Activated CD4-positive, alpha-beta memory T cell treated with anti-CD3 and anti-CD28 coated beads for 36 hours (primary cell): ENCODE measurements around the gene STIP1. TPM values are rescaled to one million over a fixed set of nuclear protein-coding genes. Genes with fewer than 3 reads are reported as not detected.

Experiments
- CTCF ChIA-PET: fragments of 350-600 bp; sonication (Branson Sonifier 250); formaldehyde crosslinking; loops from one replicate; lab custom pipeline; 2021; ENCODE audit warnings: antibody characterized with exemption, inconsistent platforms; lab: Charles Lee
- POLR2A ChIA-PET: fragments of 350-600 bp; sonication (Branson Sonifier 250); formaldehyde crosslinking; loops from one replicate; lab custom pipeline; 2021; ENCODE audit warnings: antibody characterized with exemption; lab: Charles Lee
- DNase-seq: peaks from one replicate; pipeline ENCODE4 v3.0.0-alpha.2; 2020
- H3K27ac Mint-ChIP-seq: one replicate; pipeline ENCODE4 v1.8.0; 2021; ENCODE audit warnings: mixed read lengths
- H3K27me3 Mint-ChIP-seq: one replicate; pipeline ENCODE4 v1.8.0; 2021; ENCODE audit warnings: mixed read lengths
- H3K36me3 Mint-ChIP-seq: one replicate; pipeline ENCODE4 v1.8.0; 2021; ENCODE audit warnings: mixed read lengths
- H3K4me1 Mint-ChIP-seq: one replicate; pipeline ENCODE4 v1.8.0; 2021; ENCODE audit warnings: low read depth, mixed read lengths
- H3K4me3 Mint-ChIP-seq: one replicate; pipeline ENCODE4 v1.8.0; 2021; ENCODE audit warnings: mild to moderate bottlenecking, mixed read lengths
- H3K9me3 Mint-ChIP-seq: one replicate; pipeline ENCODE4 v1.8.0; 2021; ENCODE audit warnings: mixed read lengths
- intact Hi-C: fragments of 100-400 bp; cut with micrococcal nuclease; formaldehyde crosslinking; loops from one replicate; pipeline ENCODE4 v1.15.1; 2023
- total RNA-seq, 2 experiments: library from RNA; stranded (reverse); gene quantifications; one replicate each; pipeline ENCODE4 v1.2.3, GENCODE V29; 2021

The STIP1 gene
- total RNA-seq, 2 experiments from 2014 or later: 402 to 413 TPM

- H3K36me3 Mint-ChIP-seq: peaks cover 8% of the 10 kb centered on the region
Measured at GRCh38 chr11:64232182-64232966, 46.4 kb downstream of the STIP1 start.

GRCh38 chr11:64232967-64233315 lies 47.0 kb downstream of the STIP1 start:
- no peaks in the 10 kb centered on the region for H3K9me3 Mint-ChIP-seq
- H3K36me3 Mint-ChIP-seq: peaks cover 6% of the 10 kb centered on the region
- no peak overlapping the region for H3K27ac Mint-ChIP-seq
- no peak for DNase-seq
- CTCF ChIA-PET: interaction anchor here (0.7 to 3.4 kb wide), 4 partner anchors 19 to 46 kb away, joined by 3 to 14 read pairs (median 3); no protein-coding TSS in a partner anchor
- H3K4me1 Mint-ChIP-seq: peaks cover 32% of the 10 kb centered on the region
- POLR2A ChIA-PET: interaction anchor here (1.6 to 2.0 kb wide), 2 partner anchors 8 to 26 kb away, joined by 5 to 10 read pairs; partner anchors contain the start of genes FERMT3 and FKBP2
- intact Hi-C loops: no loop called here
- H3K4me3 Mint-ChIP-seq: no peak overlapping the region
- H3K27me3 Mint-ChIP-seq: no peaks in the 10 kb centered on the region

More at GRCh38 chr11:64232182-64232966, 46.4 kb downstream of the STIP1 start:
- Mint-ChIP-seq H3K27ac (no peak overlapping the region), H3K4me3 (peak overlapping the region; percentile 79), H3K27me3 (no peaks in the 10 kb centered on the region), H3K4me1 (peaks cover 36% of the 10 kb centered on the region), H3K9me3 (no peaks in the 10 kb centered on the region)
- intact Hi-C loops: no loop called here
- DNase-seq: no peak
- ChIA-PET POLR2A (interaction anchor here (1.6 to 2.0 kb wide), 2 partner anchors 9 to 25 kb away, joined by 5 to 10 read pairs; partner anchors contain the start of genes FERMT3 and FKBP2), CTCF (interaction anchor here (0.7 to 3.4 kb wide), 5 partner anchors 20 to 232 kb away, joined by 3 to 14 read pairs (median 3); no protein-coding TSS in a partner anchor)

- peak within 1 kb of the TSS; percentile 83 for H3K4me3 Mint-ChIP-seq
- intact Hi-C loops: no loop called here
- H3K9me3 Mint-ChIP-seq: no peaks in the 10 kb centered on the region
- ChIA-PET POLR2A (interaction anchor here (0.5 kb wide), 1 partner anchor 13 kb away, joined by 3 read pairs; the partner anchor contains the start of gene PPP1R14B), CTCF (interaction anchor here (0.7 to 3.4 kb wide), 4 partner anchors 8 to 67 kb away, joined by 3 to 14 read pairs (median 4); partner anchors contain the start of genes CATSPERZ, NUDT22 and TRPT1)
- peak within 1 kb of the TSS; percentile 35 for H3K27ac Mint-ChIP-seq
- peak; percentile 74 for DNase-seq
- no peaks in the 10 kb centered on the region for H3K27me3 Mint-ChIP-seq
- peaks cover 30% of the 10 kb centered on the region for H3K4me1 Mint-ChIP-seq
- peaks cover 6% of the 10 kb centered on the region for H3K36me3 Mint-ChIP-seq
Measured at GRCh38 chr11:64233913-64234586, 48.1 kb downstream of the STIP1 start, which contains the start of gene VEGFB. Gene VEGFB, plus strand, starts transcription at chr11:64234584. Its CDS starts 250 bp downstream, at chr11:64234834.

- Mint-ChIP-seq H3K27ac (peak overlapping the region; percentile 35), H3K27me3 (no peaks in the 10 kb centered on the region), H3K4me3 (peak overlapping the region; percentile 83), H3K9me3 (no peaks in the 10 kb centered on the region), H3K36me3 (peaks cover 6% of the 10 kb centered on the region), H3K4me1 (peaks cover 25% of the 10 kb centered on the region)
- intact Hi-C loops: no loop called here
- CTCF ChIA-PET: interaction anchor here (1.1 to 3.4 kb wide), 5 partner anchors 10 to 97 kb away, joined by 3 to 14 read pairs (median 4); partner anchors contain the start of gene CATSPERZ
- DNase-seq: peak; percentile 55
- POLR2A ChIA-PET: no interaction called here
Measured at GRCh38 chr11:64234647-64235379, 48.8 kb downstream of the STIP1 start.

GRCh38 chr11:64235437-64236161 lies 49.6 kb downstream of the STIP1 start:
- Mint-ChIP-seq H3K27ac (peak overlapping the region; percentile 35), H3K36me3 (peaks cover 10% of the 10 kb centered on the region), H3K4me3 (peak overlapping the region; percentile 83), H3K4me1 (peaks cover 32% of the 10 kb centered on the region), H3K27me3 (no peaks in the 10 kb centered on the region), H3K9me3 (no peaks in the 10 kb centered on the region)
- POLR2A ChIA-PET: interaction anchor here (1.2 to 1.9 kb wide), 2 partner anchors 29 to 50 kb away, joined by 3 to 12 read pairs; partner anchors contain the start of genes FERMT3 and STIP1
- CTCF ChIA-PET: interaction anchor here (1.1 to 3.4 kb wide), 5 partner anchors 10 to 97 kb away, joined by 3 to 14 read pairs (median 4); partner anchors contain the start of gene ESRRA
- no peak for DNase-seq
- intact Hi-C loops: no loop called here

- CTCF ChIA-PET: interaction anchor here (1.6 to 2.2 kb wide), 4 partner anchors 11 to 67 kb away, joined by 4 to 11 read pairs (median 6); partner anchors contain the start of genes ESRRA, NUDT22, PLCB3 and TRPT1
- peak overlapping the region; percentile 43 for H3K27ac Mint-ChIP-seq
Measured at GRCh38 chr11:64237484-64237951, 51.5 kb downstream of the STIP1 start.

GRCh38 chr11:64238076-64238475 lies 52.1 kb downstream of the STIP1 start:
- intact Hi-C loops: no loop called here
- Mint-ChIP-seq H3K36me3 (peaks cover 11% of the 10 kb centered on the region), H3K27ac (peak overlapping the region; percentile 39)

More at GRCh38 chr11:64237484-64237951, 51.5 kb downstream of the STIP1 start:
- H3K4me1 Mint-ChIP-seq: peaks cover 26% of the 10 kb centered on the region
- peaks cover 11% of the 10 kb centered on the region for H3K36me3 Mint-ChIP-seq
- DNase-seq: no peak
- intact Hi-C loops: no loop called here
- H3K27me3 Mint-ChIP-seq: no peaks in the 10 kb centered on the region
- POLR2A ChIA-PET: interaction anchor here (1.5 to 1.9 kb wide), 2 partner anchors 11 to 31 kb away, joined by 5 to 12 read pairs; partner anchors contain the start of genes FERMT3, NUDT22 and TRPT1
- no peak overlapping the region for H3K4me3 Mint-ChIP-seq
- H3K9me3 Mint-ChIP-seq: no peaks in the 10 kb centered on the region

GRCh38 chr11:64238999-64239398 lies 53.0 kb downstream of the STIP1 start:
- ChIA-PET CTCF (interaction anchor here (1.6 to 1.8 kb wide), 3 partner anchors 12 to 52 kb away, joined by 4 read pairs; partner anchors contain the start of genes NUDT22 and TRPT1), POLR2A (interaction anchor here (4.3 kb wide), 1 partner anchor 31 kb away, joined by 14 read pairs; no protein-coding TSS in a partner anchor)
- H3K9me3 Mint-ChIP-seq: no peaks in the 10 kb centered on the region
- peaks cover 20% of the 10 kb centered on the region for H3K36me3 Mint-ChIP-seq
- H3K27me3 Mint-ChIP-seq: no peaks in the 10 kb centered on the region
- peak overlapping the region; percentile 39 for H3K27ac Mint-ChIP-seq
- peaks cover 41% of the 10 kb centered on the region for H3K4me1 Mint-ChIP-seq
- DNase-seq: no peak
- no peak overlapping the region for H3K4me3 Mint-ChIP-seq
- intact Hi-C loops: no loop called here

More at GRCh38 chr11:64238076-64238475, 52.1 kb downstream of the STIP1 start:
- ChIA-PET CTCF (interaction anchor here (1.6 to 2.2 kb wide), 3 partner anchors 12 to 51 kb away, joined by 4 to 11 read pairs (median 4); partner anchors contain the start of genes NUDT22, PLCB3 and TRPT1), POLR2A (interaction anchor here (1.5 kb wide), 1 partner anchor 12 kb away, joined by 5 read pairs; the partner anchor contains the start of genes NUDT22 and TRPT1)
- DNase-seq: no peak
- peaks cover 31% of the 10 kb centered on the region for H3K4me1 Mint-ChIP-seq
- H3K27me3 Mint-ChIP-seq: no peaks in the 10 kb centered on the region
- H3K9me3 Mint-ChIP-seq: no peaks in the 10 kb centered on the region
- no peak overlapping the region for H3K4me3 Mint-ChIP-seq

GRCh38 chr11:64239662-64240434 lies 53.9 kb downstream of the STIP1 start:
- Mint-ChIP-seq H3K4me3 (peak overlapping the region; percentile 89), H3K27me3 (no peaks in the 10 kb centered on the region), H3K4me1 (peaks cover 43% of the 10 kb centered on the region), H3K27ac (peak overlapping the region; percentile 98), H3K9me3 (no peaks in the 10 kb centered on the region), H3K36me3 (peaks cover 20% of the 10 kb centered on the region)
- intact Hi-C loops: loop anchor here (1.0 to 10.0 kb wide), 5 partner anchors 14 to 875 kb away; partner anchors contain the start of genes BAD, GPR137, NUDT22 and TM7SF2
- ChIA-PET POLR2A (interaction anchor here (1.0 to 4.3 kb wide), 2 partner anchors 13 to 30 kb away, joined by 3 to 14 read pairs; no protein-coding TSS in a partner anchor), CTCF (interaction anchor here (1.7 kb wide), 1 partner anchor 11 kb away, joined by 4 read pairs; no protein-coding TSS in a partner anchor)
- DNase-seq: peak; percentile 53
